HPDE6-E6E7 (cell line): ENCODE data around the gene UTP11.
"Not testable (repeated sequence)": the region's sequence is repeated elsewhere in the genome, so short reads cannot be mapped to it uniquely, and the experiment has no call there.

Experiments
- DNase-seq: peaks from one replicate; pipeline ENCODE4 v3.0.0; 2011; ENCODE audit warnings: missing footprints; ENCODE audit errors: extremely low spot score

Gene UTP11

DNA sequence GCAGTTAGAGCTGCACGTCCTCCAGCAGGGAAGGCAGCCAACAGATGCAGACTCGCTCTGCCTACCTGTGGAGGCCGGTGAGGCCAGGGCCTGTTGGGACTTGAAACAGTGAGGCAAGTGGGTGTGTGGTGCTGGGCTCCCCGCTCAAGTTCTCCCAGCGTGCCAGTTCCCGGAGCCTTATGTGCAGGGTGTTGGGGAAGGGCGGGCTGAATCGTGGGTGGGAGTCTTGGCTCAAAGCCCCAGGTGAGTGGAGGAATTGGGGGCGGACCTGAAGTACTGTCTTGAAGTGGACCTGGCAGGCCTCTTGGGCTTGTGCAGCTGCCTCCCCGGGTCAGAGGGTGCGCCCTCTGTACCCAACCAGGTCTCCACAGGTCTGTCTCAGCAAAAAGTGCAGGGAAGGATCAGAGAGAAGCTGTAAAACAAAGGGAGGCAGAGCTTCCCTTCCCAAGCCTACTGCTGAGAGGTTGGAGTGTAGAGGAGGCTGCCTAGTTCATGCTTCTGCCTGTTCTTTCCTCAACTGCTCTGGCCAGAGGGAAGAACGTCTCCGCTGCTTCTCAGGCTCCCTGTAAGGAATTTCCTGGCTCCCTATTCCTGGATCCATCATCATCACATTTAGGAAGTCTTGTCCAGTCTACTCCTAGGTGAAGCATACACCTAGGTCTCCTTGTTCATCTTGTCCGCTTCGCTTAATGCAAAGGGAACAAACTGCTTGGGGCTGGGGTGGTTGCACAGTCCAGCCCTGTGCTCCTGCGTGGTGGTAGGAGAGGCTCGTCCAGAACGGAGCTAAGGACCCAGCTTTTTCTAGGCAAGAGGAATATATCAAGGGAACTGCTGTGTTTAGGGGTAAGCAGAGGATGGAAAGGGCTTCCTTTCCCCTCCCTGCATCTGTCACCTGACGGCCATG lies 14.9 kb downstream of the UTP11 start:
- DNase-seq = peak; percentile 93

DNA sequence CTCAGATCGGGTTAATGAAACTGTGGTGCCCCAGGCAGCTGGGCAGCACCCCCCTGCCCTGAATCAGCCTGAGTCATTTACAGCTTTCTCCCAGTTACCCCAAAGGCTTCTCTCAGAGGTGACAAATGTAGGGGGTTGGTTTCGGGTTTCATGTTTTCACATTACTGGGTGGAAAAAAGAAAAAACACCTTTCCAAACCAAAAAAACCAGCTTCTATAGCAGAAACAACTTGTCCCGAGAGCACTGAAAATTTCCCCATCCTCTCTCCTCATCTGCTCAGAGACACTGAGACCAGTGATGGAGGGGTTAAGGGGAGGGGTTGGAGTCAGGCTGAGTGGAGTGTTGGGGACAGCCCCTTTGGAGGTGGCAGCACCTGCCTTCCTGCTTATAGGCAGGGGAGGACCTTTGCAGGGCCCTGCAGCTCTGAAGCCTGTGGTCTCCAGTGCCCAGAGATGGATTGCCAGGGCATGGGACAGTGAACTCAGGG lies 15.6 kb downstream of the UTP11 start:
- DNase-seq = peak; percentile 84

DNA sequence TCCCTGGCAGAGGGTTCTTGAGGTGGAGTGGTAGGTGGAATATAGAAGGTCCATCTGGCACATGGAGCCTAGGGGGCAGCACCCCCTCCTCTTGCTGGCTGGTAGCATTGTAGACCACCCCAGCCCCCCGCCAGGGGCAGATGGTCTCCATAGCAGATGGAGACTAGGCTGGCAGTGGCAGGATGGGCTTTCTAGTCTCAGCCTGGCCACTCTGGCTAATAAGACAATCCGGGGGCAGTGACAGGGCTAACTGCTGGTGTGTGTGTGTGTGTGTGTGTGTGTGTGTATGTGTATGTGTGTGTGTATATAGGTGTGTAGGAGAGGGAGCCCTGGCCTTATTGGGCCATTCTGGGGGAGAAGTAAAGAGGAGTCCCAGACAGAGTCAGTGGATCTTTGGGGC lies 16.1 kb downstream of the UTP11 start:
- no peak for DNase-seq

- no peak for DNase-seq
Measured at GRCh38 chr1:38029081-38029681, 16.6 kb downstream of the UTP11 start.

- DNase-seq = peak; percentile 77
Measured at GRCh38 chr1:38029685-38030511, 17.4 kb downstream of the UTP11 start.

GRCh38 chr1:38030596-38031512 lies 18.3 kb downstream of the UTP11 start:
- DNase-seq = no peak

DNA sequence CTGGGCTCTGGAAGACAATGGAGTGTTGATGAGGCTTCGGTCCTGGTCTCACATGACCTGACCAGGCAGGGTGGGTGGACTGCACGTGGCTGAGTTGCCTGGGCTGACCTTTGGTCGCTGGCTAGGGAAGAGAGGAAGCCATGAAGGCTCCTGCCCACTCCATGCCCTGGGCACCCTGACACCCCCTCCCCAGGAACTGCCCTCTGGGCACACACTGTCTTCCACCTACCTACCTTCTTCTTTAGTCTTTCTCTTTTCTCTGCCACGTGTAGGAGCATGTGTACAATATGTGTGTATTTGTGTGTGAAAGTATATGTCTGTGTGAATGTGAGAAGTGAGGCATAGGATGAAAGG lies 19.0 kb downstream of the UTP11 start:
- DNase-seq = no peak

DNA sequence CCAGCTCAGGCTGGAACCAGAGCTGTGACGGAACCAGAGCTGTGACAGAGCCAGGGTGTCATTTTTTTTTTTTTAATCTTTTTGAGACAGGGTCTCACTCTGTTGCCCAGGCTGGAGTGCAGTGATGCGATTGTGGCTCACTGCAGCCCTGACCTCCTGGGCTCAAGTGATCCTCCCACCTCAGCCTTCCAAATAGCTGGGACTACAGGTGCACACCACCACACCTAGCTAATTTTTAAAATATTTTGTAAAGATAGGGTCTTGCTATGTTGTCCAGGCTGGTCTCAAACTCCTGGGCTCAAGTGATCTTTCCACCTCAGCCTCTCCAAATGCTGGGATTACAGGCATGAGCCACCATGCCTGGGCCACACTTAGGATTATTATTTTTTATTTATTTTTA lies 20.5 kb downstream of the UTP11 start:
- DNase-seq = not testable (repeated sequence)

GRCh38 chr1:38034871-38035270 lies 22.3 kb downstream of the UTP11 start:
- DNase-seq = no peak

GRCh38 chr1:38037221-38037939 lies 24.8 kb downstream of the UTP11 start:
- DNase-seq = no peak

GRCh38 chr1:38038861-38039260 lies 26.3 kb downstream of the UTP11 start:
- DNase-seq = peak; percentile 54

DNA sequence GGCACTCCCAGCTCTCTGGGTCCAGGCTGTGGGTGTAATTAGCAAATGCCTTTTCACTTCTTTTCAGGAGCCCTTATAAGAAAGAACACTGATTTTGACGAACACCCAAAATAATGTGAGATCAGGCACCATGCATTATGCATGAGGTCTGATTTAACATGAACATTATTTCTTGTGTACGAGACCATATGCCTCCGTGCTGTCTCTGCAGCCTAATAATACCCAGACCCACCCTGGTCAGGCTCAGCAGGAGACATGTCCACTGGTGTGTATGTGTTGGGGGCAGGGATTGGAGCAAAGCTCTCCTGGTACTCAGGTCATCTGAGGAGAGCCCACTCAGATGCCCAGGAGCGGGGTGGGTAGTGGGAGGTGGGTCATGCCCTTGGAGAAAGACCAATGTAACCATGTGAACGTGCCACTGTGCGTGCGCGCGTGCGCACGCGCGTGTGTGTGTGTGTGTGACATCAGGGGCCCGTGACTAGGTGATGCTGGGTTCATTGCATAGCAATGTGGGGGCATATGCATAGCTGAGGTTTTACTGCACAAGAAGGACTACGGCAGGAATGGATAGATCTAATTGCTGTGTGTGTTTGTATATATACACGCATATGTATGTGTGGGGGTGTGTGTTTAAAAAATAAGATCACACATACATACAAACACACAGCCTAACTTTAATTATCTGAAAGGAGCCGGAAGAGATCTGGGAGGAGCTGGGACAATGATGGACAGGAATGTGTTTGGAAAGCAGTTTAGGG lies 27.0 kb downstream of the UTP11 start:
- no peak for DNase-seq

DNA sequence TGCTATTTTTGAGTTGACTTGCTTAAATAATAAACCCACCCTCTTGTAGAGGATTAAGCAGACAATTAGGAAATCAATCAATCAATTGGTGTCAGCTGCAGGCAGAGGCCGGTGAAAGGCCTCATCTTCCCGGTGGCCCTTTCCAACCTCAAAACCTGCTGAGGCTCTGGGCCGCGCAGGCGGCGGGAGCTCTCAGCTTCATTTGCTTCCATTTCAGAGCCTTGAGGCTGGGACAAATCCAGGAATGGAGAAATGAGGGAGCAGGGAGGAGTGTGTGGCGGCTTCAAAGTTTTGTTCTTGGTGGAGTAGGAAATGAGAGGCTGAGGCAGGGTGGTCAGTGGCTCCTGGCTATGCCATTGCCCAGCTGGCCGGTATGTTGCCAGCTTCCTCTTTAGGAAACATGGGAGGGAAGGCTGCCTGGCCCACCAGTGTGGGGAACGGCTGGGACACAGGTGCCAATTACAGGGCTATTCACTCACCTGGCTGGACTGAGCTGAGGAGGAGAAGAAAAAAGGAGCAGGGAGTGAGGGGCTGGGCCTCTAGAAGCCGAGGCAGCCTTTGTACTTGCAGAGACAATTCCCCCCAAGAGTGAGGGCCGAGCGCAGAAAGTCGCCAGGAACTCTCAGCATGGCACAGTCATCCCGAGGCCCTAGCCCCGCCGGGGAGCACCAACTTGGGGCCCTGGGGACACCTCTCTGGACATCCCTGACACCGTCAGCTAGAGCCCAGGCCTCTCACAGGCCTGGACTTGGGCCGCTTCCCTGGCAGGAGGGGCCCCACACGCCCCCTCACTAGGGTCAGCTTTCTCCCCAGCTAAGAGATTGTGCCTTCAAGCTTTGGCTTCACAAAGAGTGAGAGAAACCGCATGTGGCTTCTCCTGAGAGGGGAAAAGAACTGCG lies 29.7 kb downstream of the UTP11 start:
- DNase-seq = no peak

DNA sequence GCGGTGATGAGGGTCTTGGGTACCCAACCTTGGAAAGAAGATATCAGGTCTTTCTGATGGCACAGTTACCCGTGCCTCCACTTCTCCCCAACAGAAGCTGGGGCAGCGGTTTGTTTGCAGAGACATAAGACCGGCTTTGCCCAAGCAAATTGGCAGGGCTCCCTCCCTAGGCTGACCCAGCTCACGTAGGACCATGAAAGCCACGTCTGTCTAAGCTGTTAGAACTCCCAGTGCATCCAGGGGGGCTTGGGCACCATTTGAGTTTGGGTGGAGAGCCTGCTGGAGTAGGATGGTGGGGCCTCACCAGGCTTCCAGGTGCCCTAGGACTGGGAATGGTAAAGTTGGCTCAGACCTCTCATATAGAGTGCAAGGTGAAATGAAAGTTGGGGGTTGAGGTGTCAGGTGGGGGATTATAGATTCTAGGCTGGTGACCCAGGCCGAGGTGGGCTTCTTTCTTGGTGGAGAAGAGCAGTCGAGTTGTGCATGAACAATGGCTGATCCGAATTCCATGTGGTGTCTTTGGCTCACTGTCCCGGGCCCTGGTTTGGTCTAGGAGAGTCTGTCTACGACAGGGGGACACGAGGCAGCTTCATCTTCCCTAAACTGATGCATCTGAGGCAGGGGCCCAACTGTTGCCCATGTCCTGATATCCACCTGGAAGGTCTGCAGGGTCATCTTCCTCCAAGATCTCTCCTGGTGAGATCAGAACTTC lies 30.7 kb downstream of the UTP11 start:
- no peak for DNase-seq

DNA sequence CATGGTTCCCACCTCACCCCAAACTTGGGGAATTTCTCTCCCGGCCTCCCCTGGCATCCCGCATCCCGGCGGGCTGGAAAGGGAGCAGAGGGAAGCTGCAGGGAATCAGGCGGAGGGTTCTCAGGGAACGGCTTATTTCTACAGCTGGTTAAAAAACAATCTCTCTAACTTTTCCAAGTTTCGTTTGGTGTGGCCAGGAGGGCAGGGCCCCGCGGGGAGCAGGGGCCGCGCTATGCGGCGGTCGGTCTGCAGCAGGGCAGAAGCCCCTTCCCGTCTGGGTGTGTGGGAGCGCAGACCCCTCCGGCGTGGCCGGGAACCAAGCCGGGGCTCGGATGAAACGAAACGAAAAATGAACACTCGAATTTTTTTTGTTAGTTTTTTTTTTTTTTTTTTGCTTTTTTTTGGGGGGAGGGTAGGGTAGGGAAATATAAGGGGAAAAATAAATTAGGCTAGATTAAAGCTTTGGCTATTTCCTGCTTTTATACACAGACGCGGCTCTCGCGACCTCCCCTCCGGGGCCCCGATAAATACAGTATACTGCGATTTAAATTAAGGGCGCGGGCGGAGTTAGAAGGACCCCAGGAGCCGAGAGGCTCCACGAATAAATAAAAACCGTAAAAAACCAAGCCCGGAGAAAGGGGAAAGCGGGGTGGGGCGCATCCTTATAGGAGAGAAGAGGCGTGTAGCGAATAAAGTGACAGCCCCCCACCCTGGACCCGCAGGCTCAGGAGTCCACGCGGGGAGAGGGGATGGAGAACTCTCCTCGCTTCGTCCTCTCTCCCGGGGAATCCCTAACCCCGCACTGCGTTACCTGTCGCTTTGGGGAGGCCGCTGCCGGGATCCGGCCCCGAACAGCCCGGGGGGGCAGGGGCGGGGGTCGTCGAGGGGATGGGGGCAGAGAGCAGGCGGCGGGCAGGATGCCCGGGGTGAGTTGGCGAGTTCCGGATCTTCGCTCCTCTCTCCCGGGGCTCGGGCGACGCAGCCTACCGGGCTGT lies 32.0 kb downstream of the UTP11 start:
- no peak for DNase-seq

GRCh38 chr1:38045401-38046332 lies 33.1 kb downstream of the UTP11 start:
- no peak for DNase-seq
